SK-N-SH treated with all-trans-retinoic acid at 6 μM for 48 hours (cell line): ENCODE results near the gene PCNX3.

Experiments used
- ATAC-seq: fragments of 200-7000 bp; cut with Tn5 transposase; 3 replicates; pipeline ENCODE4 v1.9.1; 2020; ENCODE audit warnings: mild to moderate bottlenecking, moderate library complexity
- ARNTL ChIP-seq: fragments of 450-650 bp; formaldehyde crosslinking; IDR thresholded peaks from 2 replicates; pipeline ENCODE4 v1.5.0; 2020; ENCODE audit warnings: low read depth, mild to moderate bottlenecking, moderate library complexity, borderline replicate concordance
- BACH2 ChIP-seq: fragments of 250-450 bp; sonication (Bioruptor Pico); IDR thresholded peaks from 2 replicates; pipeline ENCODE4 v1.9.0; 2021; ENCODE audit warnings: mild to moderate bottlenecking, borderline replicate concordance
- CREB5 ChIP-seq: fragments of 250-450 bp; sonication (Bioruptor Pico); IDR thresholded peaks from 2 replicates; pipeline ENCODE4 v1.5.1; 2020; ENCODE audit warnings: low read depth, mild to moderate bottlenecking, moderate library complexity
- CSDC2 ChIP-seq: fragments of 250-450 bp; sonication (Bioruptor Pico); IDR thresholded peaks from 2 replicates; pipeline ENCODE4 v1.5.0; 2020; ENCODE audit warnings: mild to moderate bottlenecking, moderate library complexity
- ESRRG ChIP-seq: fragments of 250-450 bp; sonication (Bioruptor Pico); IDR thresholded peaks from 2 replicates; pipeline ENCODE4 v1.6.1; 2021; ENCODE audit warnings: mild to moderate bottlenecking
- GLIS3 ChIP-seq: fragments of 250-450 bp; sonication (Bioruptor Pico); IDR thresholded peaks from 2 replicates; pipeline ENCODE4 v1.5.0; 2020; ENCODE audit warnings: mild to moderate bottlenecking, moderate library complexity
- ISL1 ChIP-seq: fragments of 250-450 bp; sonication (Bioruptor Pico); IDR thresholded peaks from 2 replicates; pipeline ENCODE4 v2.1.2; 2022; ENCODE audit warnings: mild to moderate bottlenecking, moderate library complexity
- OSR1 ChIP-seq: fragments of 250-450 bp; sonication (Bioruptor Pico); IDR thresholded peaks from 2 replicates; pipeline ENCODE4 v1.8.0; 2022; ENCODE audit warnings: moderate library complexity, mild to moderate bottlenecking, inconsistent platforms
- POU6F1 ChIP-seq: fragments of 250-450 bp; sonication (Bioruptor Pico); IDR thresholded peaks from 2 replicates; pipeline ENCODE4 v1.8.0; 2021; ENCODE audit warnings: low read depth, mild to moderate bottlenecking, moderate library complexity, borderline replicate concordance
- PPARA ChIP-seq: fragments of 250-450 bp; sonication (Bioruptor Pico); IDR thresholded peaks from 2 replicates; pipeline ENCODE4 v1.5.0; 2020; ENCODE audit warnings: mild to moderate bottlenecking, borderline replicate concordance
- RARB ChIP-seq: fragments of 250-450 bp; sonication (Bioruptor Pico); IDR thresholded peaks from 2 replicates; pipeline ENCODE4 v1.8.0; 2021; ENCODE audit warnings: mild to moderate bottlenecking, moderate library complexity
- SNAI2 ChIP-seq: fragments of 250-450 bp; sonication (Bioruptor Pico); IDR thresholded peaks from 2 replicates; pipeline ENCODE4 v1.5.0; 2020; ENCODE audit warnings: mild to moderate bottlenecking, moderate library complexity
- TCF4 ChIP-seq: fragments of 250-450 bp; sonication (Bioruptor Pico); IDR thresholded peaks from 2 replicates; pipeline ENCODE4 v1.8.0; 2021; ENCODE audit warnings: mild to moderate bottlenecking, moderate library complexity, borderline replicate concordance
- TOX ChIP-seq: fragments of 250-450 bp; sonication (Bioruptor Pico); IDR thresholded peaks from 2 replicates; pipeline ENCODE4 v1.8.0; 2021; ENCODE audit warnings: mild to moderate bottlenecking, moderate library complexity, borderline replicate concordance
- TSHZ2 ChIP-seq: fragments of 250-450 bp; sonication (Bioruptor Pico); IDR thresholded peaks from 2 replicates; pipeline ENCODE4 v1.5.0; 2020; ENCODE audit warnings: mild to moderate bottlenecking, moderate library complexity
- ZC3H10 ChIP-seq: fragments of 250-450 bp; sonication (Bioruptor Pico); IDR thresholded peaks from 2 replicates; pipeline ENCODE4 v1.5.1; 2021; ENCODE audit warnings: mild to moderate bottlenecking, moderate library complexity
- ZFP3 ChIP-seq: fragments of 250-450 bp; sonication (Bioruptor Pico); IDR thresholded peaks from 2 replicates; pipeline ENCODE4 v1.5.0; 2020; ENCODE audit warnings: mild to moderate bottlenecking, moderate library complexity
- ZFP30 ChIP-seq: fragments of 450-650 bp; formaldehyde crosslinking; IDR thresholded peaks from 2 replicates; pipeline ENCODE4 v1.5.0; 2022; ENCODE audit warnings: mild to moderate bottlenecking, moderate library complexity
- ZNF565 ChIP-seq: fragments of 450-650 bp; formaldehyde crosslinking; conservative IDR thresholded peaks from 2 replicates; pipeline ENCODE4 v1.5.0; 2020; ENCODE audit warnings: low read depth, mild to moderate bottlenecking, moderate library complexity
- ZNF70 ChIP-seq: fragments of 450-650 bp; formaldehyde crosslinking; IDR thresholded peaks from 2 replicates; pipeline ENCODE4 v1.5.0; 2020; ENCODE audit warnings: mild to moderate bottlenecking, moderate library complexity
- ZNF8 ChIP-seq: fragments of 450-650 bp; formaldehyde crosslinking; IDR thresholded peaks from 2 replicates; pipeline ENCODE4 v1.5.0; 2020; ENCODE audit warnings: mild to moderate bottlenecking, moderate library complexity

Gene PCNX3

GRCh38 chr11:65616575-65617001 is 1.0 kb downstream of the PCNX3 start:
- no peak for TF ChIP-seq CSDC2 (CRISPR knock-in tag)
- no peak for TF ChIP-seq TCF4 (CRISPR knock-in tag)
- TF ChIP-seq CREB5 (CRISPR knock-in tag), result no peak
- TF ChIP-seq PPARA (CRISPR knock-in tag), result no peak
- TF ChIP-seq SNAI2 (CRISPR knock-in tag), result no peak
- TF ChIP-seq ZC3H10 (CRISPR knock-in tag), result no peak
- no peak for TF ChIP-seq ESRRG
- no peak for TF ChIP-seq BACH2 (CRISPR knock-in tag)
- TF ChIP-seq ARNTL (CRISPR knock-in tag), result no peak
- TF ChIP-seq ZNF8 (CRISPR knock-in tag), result no peak
- no peak for TF ChIP-seq ZFP30
- TF ChIP-seq, all 23 proteins: peak for 0
- no peak for ATAC-seq

- TF ChIP-seq ZNF8 (CRISPR knock-in tag) (no peak), PPARA (CRISPR knock-in tag) (no peak), ARNTL (CRISPR knock-in tag) (no peak), CREB5 (CRISPR knock-in tag) (no peak), TSHZ2 (no peak), ZNF565 (CRISPR knock-in tag) (no peak), GLIS3 (CRISPR knock-in tag) (no peak), TOX (no peak), ZC3H10 (CRISPR knock-in tag) (no peak), RARB (CRISPR knock-in tag) (no peak), ZNF70 (no peak), ESRRG (no peak), OSR1 (CRISPR knock-in tag) (no peak), ISL1 (CRISPR knock-in tag) (no peak)
- ATAC-seq, result no peak
Measured at GRCh38 chr11:65617136-65617850, 1.7 kb downstream of the PCNX3 start.

- no peak for ATAC-seq
- TF ChIP-seq ARNTL (CRISPR knock-in tag) (no peak), SNAI2 (CRISPR knock-in tag) (no peak), ZC3H10 (CRISPR knock-in tag) (no peak), TSHZ2 (no peak), RARB (CRISPR knock-in tag) (no peak), ESRRG (no peak), ZFP3 (CRISPR knock-in tag) (no peak), ZNF565 (CRISPR knock-in tag) (no peak), BACH2 (CRISPR knock-in tag) (no peak), TOX (no peak), POU6F1 (no peak), ZFP30 (no peak)
- TF ChIP-seq, all 23 proteins: peak for 0
Measured at GRCh38 chr11:65617990-65618751, 2.6 kb downstream of the PCNX3 start.
